MM.1S (cell line): ENCODE measurements around the gene RRP7A.
"Not testable (repeated sequence)": the region's sequence is repeated elsewhere in the genome, so short reads cannot be mapped to it uniquely, and the experiment has no call there.

Experiments
- DNase-seq: peaks from one replicate; pipeline ENCODE4 v3.0.0-alpha.2; 2015
- H2AFZ ChIP-seq: fragments of 300-600 bp; sonication (generic); 2 replicates; pipeline ENCODE4 v1.6.0; 2016; ENCODE audit warnings: antibody characterized with exemption, low read length
- H3F3A ChIP-seq: fragments of 300-600 bp; sonication (generic); 2 replicates; pipeline ENCODE4 v1.6.1; 2016; ENCODE audit warnings: mild to moderate bottlenecking, antibody characterized with exemption, low read length, moderate library complexity, mixed read lengths; ENCODE audit not compliant: insufficient read depth
- H3K27ac ChIP-seq: fragments of 300-600 bp; sonication (generic); 2 replicates; pipeline ENCODE4 v1.5.1; 2016; ENCODE audit warnings: mild to moderate bottlenecking, low read length
- H3K27me3 ChIP-seq: fragments of 300-600 bp; sonication (generic); replicated peaks from 2 replicates; pipeline ENCODE4 v1.6.0; 2016; ENCODE audit warnings: low read length; ENCODE audit not compliant: insufficient read depth
- H3K36me3 ChIP-seq: fragments of 300-600 bp; sonication (generic); replicated peaks from 2 replicates; pipeline ENCODE4 v1.6.1; 2016; ENCODE audit warnings: mild to moderate bottlenecking, low read length, mixed read lengths; ENCODE audit not compliant: insufficient read depth
- H3K4me1 ChIP-seq: fragments of 300-600 bp; sonication (generic); 2 replicates; pipeline ENCODE4 v1.6.1; 2016; ENCODE audit warnings: low read length, mixed read lengths
- H3K4me2 ChIP-seq: fragments of 300-600 bp; sonication (generic); 2 replicates; pipeline ENCODE4 v1.6.0; 2016; ENCODE audit warnings: low read depth, low read length
- H3K4me3 ChIP-seq: fragments of 300-600 bp; sonication (generic); 2 replicates; pipeline ENCODE4 v1.5.1; 2016; ENCODE audit warnings: low read length, mixed read lengths
- H3K79me2 ChIP-seq: fragments of 300-600 bp; sonication (generic); 2 replicates; pipeline ENCODE4 v1.6.1; 2016; ENCODE audit warnings: mixed run types, low read length, mixed read lengths
- H3K9ac ChIP-seq: fragments of 300-600 bp; sonication (generic); 2 replicates; pipeline ENCODE4 v1.6.1; 2016; ENCODE audit warnings: low read length, mixed read lengths
- H3K9me2 ChIP-seq: fragments of 300-600 bp; sonication (generic); replicated peaks from 2 replicates; pipeline ENCODE4 v1.6.1; 2016; ENCODE audit warnings: mild to moderate bottlenecking, low read length, mixed read lengths; ENCODE audit not compliant: insufficient read depth
- H3K9me3 ChIP-seq: fragments of 300-600 bp; sonication (generic); replicated peaks from 2 replicates; pipeline ENCODE4 v1.6.1; 2016; ENCODE audit warnings: mild to moderate bottlenecking, low read length, mixed read lengths; ENCODE audit not compliant: insufficient read depth
- H4K20me1 ChIP-seq: fragments of 300-600 bp; sonication (generic); 2 replicates; pipeline ENCODE4 v1.6.1; 2016; ENCODE audit warnings: mild to moderate bottlenecking, low read length, moderate library complexity, mixed read lengths; ENCODE audit not compliant: insufficient read depth
- CTCF ChIP-seq: fragments of 300-600 bp; sonication (generic); IDR thresholded peaks from 2 replicates; pipeline ENCODE4 v1.5.1; 2016; ENCODE audit warnings: antibody characterized with exemption, low read length, mixed read lengths
- EZH2 ChIP-seq: fragments of 300-600 bp; sonication (generic); optimal IDR thresholded peaks from 2 replicates; pipeline ENCODE3; 2017; ENCODE audit warnings: low read depth, mild to moderate bottlenecking, antibody characterized with exemption, low read length, mixed read lengths
- EZH2phosphoT487 ChIP-seq: fragments of 300-600 bp; sonication (generic); IDR thresholded peaks from 2 replicates; pipeline ENCODE4 v1.6.1; 2018; ENCODE audit warnings: antibody characterized with exemption, low read length

RRP7A gene

GRCh38 chr22:42484506-42484905, 35.1 kb downstream of the RRP7A start:
- H3K27me3 ChIP-seq = peaks cover 23% of the 10 kb centered on the region
- no peaks in the 10 kb centered on the region for H3F3A ChIP-seq
- no peak overlapping the region for H2AFZ ChIP-seq
- no peaks in the 10 kb centered on the region for H4K20me1 ChIP-seq
- H3K9ac ChIP-seq = no peak overlapping the region
- H3K79me2 ChIP-seq = no peaks in the 10 kb centered on the region
- no peak overlapping the region for H3K4me3 ChIP-seq
- H3K4me1 ChIP-seq = no peaks in the 10 kb centered on the region
- no peak overlapping the region for H3K27ac ChIP-seq
- no peaks in the 10 kb centered on the region for H3K36me3 ChIP-seq
- no peak for TF ChIP-seq EZH2phosphoT487
- TF ChIP-seq CTCF = no peak
- TF ChIP-seq EZH2 = no peak
- no peak overlapping the region for H3K4me2 ChIP-seq
- no peak for DNase-seq
- H3K9me2 ChIP-seq = no peaks in the 10 kb centered on the region
- no peaks in the 10 kb centered on the region for H3K9me3 ChIP-seq

- not testable (repeated sequence) for H3K27ac ChIP-seq
Observed at GRCh38 chr22:42483610-42484223, 35.9 kb downstream of the RRP7A start.

GRCh38 chr22:42475122-42475521, 44.5 kb downstream of the RRP7A start:
- Histone ChIP-seq H3K4me3 (no peak overlapping the region), H4K20me1 (no peaks in the 10 kb centered on the region), H3K9me2 (no peaks in the 10 kb centered on the region), H3F3A (no peaks in the 10 kb centered on the region), H3K27me3 (peaks cover 14% of the 10 kb centered on the region), H3K9ac (no peak overlapping the region), H2AFZ (no peak overlapping the region), H3K79me2 (no peaks in the 10 kb centered on the region), H3K36me3 (no peaks in the 10 kb centered on the region), H3K4me2 (no peak overlapping the region), H3K4me1 (no peaks in the 10 kb centered on the region), H3K9me3 (no peaks in the 10 kb centered on the region), H3K27ac (no peak overlapping the region)
- TF ChIP-seq CTCF (no peak), EZH2phosphoT487 (no peak), EZH2 (no peak)
- DNase-seq = no peak

More at GRCh38 chr22:42483610-42484223, 35.9 kb downstream of the RRP7A start:
- not testable (repeated sequence) for H3K9ac ChIP-seq, DNase-seq, H4K20me1 ChIP-seq, H3K79me2 ChIP-seq, H2AFZ ChIP-seq, H3K4me2 ChIP-seq, H3K9me2 ChIP-seq, H3K4me1 ChIP-seq, H3K9me3 ChIP-seq, H3K36me3 ChIP-seq, H3F3A ChIP-seq, H3K4me3 ChIP-seq
- H3K27me3 ChIP-seq = peaks cover 22% of the 10 kb centered on the region

GRCh38 chr22:42473484-42474193, 46.0 kb downstream of the RRP7A start:
- H3K9me2 ChIP-seq = no peaks in the 10 kb centered on the region
- peaks cover 25% of the 10 kb centered on the region for H3K27me3 ChIP-seq
- no peaks in the 10 kb centered on the region for H3K4me1 ChIP-seq
- TF ChIP-seq EZH2phosphoT487 (no peak), EZH2 (no peak), CTCF (peak; percentile 68)
- no peaks in the 10 kb centered on the region for H3K36me3 ChIP-seq
- DNase-seq = peak; percentile 44
- no peaks in the 10 kb centered on the region for H3K9me3 ChIP-seq
- no peak overlapping the region for H3K4me3 ChIP-seq
- H3K79me2 ChIP-seq = no peaks in the 10 kb centered on the region
- no peak overlapping the region for H3K27ac ChIP-seq
- no peak overlapping the region for H2AFZ ChIP-seq
- no peak overlapping the region for H3K9ac ChIP-seq
- no peaks in the 10 kb centered on the region for H3F3A ChIP-seq
- H3K4me2 ChIP-seq = no peak overlapping the region
- no peaks in the 10 kb centered on the region for H4K20me1 ChIP-seq
